GM10847 (cell line): ENCODE data around the gene HADHB.

ENCODE experiments used
- POLR2A ChIP-seq: IDR thresholded peaks from 2 replicates; pipeline ENCODE4 v1.6.1; 2011; ENCODE audit not compliant: insufficient read length; ENCODE audit errors: extremely low read depth

Gene HADHB

GRCh38 chr2:26274058-26274613, 29.4 kb downstream of the HADHB start:
- TF ChIP-seq POLR2A = no peak

- no peak for TF ChIP-seq POLR2A
Measured at GRCh38 chr2:26276484-26277227, 31.9 kb downstream of the HADHB start.

- TF ChIP-seq POLR2A = no peak
Measured at GRCh38 chr2:26279886-26280285, 35.1 kb downstream of the HADHB start.

GRCh38 chr2:26281226-26281625, 36.5 kb downstream of the HADHB start:
- TF ChIP-seq POLR2A = no peak

GRCh38 chr2:26283606-26284005, 38.9 kb downstream of the HADHB start:
- no peak for TF ChIP-seq POLR2A

GRCh38 chr2:26284132-26284531, 39.4 kb downstream of the HADHB start:
- TF ChIP-seq POLR2A = no peak

GRCh38 chr2:26285931-26286330, 41.2 kb downstream of the HADHB start:
- TF ChIP-seq POLR2A = no peak

GRCh38 chr2:26290001-26290400, 45.3 kb downstream of the HADHB start:
- no peak for TF ChIP-seq POLR2A

- TF ChIP-seq POLR2A = no peak
Measured at GRCh38 chr2:26292646-26293045, 47.9 kb downstream of the HADHB start.

GRCh38 chr2:26295511-26295910, 50.8 kb downstream of the HADHB start:
- no peak for TF ChIP-seq POLR2A

- TF ChIP-seq POLR2A = no peak
Measured at GRCh38 chr2:26297061-26297460, 52.3 kb downstream of the HADHB start.

GRCh38 chr2:26298286-26298637, 53.5 kb downstream of the HADHB start:
- TF ChIP-seq POLR2A = no peak

GRCh38 chr2:26298638-26299393, 54.1 kb downstream of the HADHB start:
- no peak for TF ChIP-seq POLR2A

- no peak for TF ChIP-seq POLR2A
Measured at GRCh38 chr2:26299471-26300101, 54.8 kb downstream of the HADHB start.

- TF ChIP-seq POLR2A = no peak
Measured at GRCh38 chr2:26300234-26300925, 55.6 kb downstream of the HADHB start.
